Thyroid gland (tissue), 4 donors: ENCODE measurements around the gene PKHD1. TPM values are rescaled to one million over a fixed set of nuclear protein-coding genes. Genes with fewer than 3 reads are reported as not detected.

Experiments used
- DNase-seq, 2 donors: peaks; one replicate each; pipeline ENCODE4 v3.0.0-alpha.2; 2019
- H3K27ac ChIP-seq, 3 donors: fragments of 200-600 bp; sonication (generic); 1 replicate in 2 of 3; 2 replicates in 1 of 3; pipeline ENCODE4 v1.5.1; 2016 to 2019; ENCODE audit warnings: mild to moderate bottlenecking in 1 of 3, moderate library complexity in 1 of 3
- H3K27me3 ChIP-seq: fragments of 200-600 bp; sonication (generic); one replicate; pipeline ENCODE4 v1.5.1; 2019
- H3K36me3 ChIP-seq, 2 donors: fragments of 200-600 bp; sonication (generic); one replicate each; pipeline ENCODE4 v1.5.1; 2016 to 2019
- H3K4me1 ChIP-seq, 2 donors: fragments of 200-600 bp; sonication (generic); one replicate each; pipeline ENCODE4 v1.5.1; 2017 to 2019
- H3K4me3 ChIP-seq, 3 donors: fragments of 200-600 bp; sonication (generic); replicated peaks in 1 of 3; 1 replicate in 2 of 3; 2 replicates in 1 of 3; pipeline ENCODE4 v1.5.1; 2016; ENCODE audit warnings: mild to moderate bottlenecking in 1 of 3
- H3K9me3 ChIP-seq: fragments of 200-600 bp; sonication (generic); one replicate; pipeline ENCODE4 v1.5.1; 2017
- CTCF ChIP-seq, 6 experiments: fragments of 200-600 bp in 3 of 6; fragments of 450-650 bp in 3 of 6; sonication (generic) in 3 of 6; IDR thresholded peaks; one replicate each; pipeline ENCODE4 v1.5.1; 2016 to 2019; ENCODE audit warnings: antibody characterized with exemption in 6 of 6, mild to moderate bottlenecking in 2 of 6, inconsistent platforms in 1 of 6, moderate library complexity in 1 of 6
- POLR2A ChIP-seq, 2 donors: fragments of 450-650 bp; IDR thresholded peaks; one replicate each; pipeline ENCODE4 v1.6.1; 2017; ENCODE audit warnings: antibody characterized with exemption in 2 of 2, mild to moderate bottlenecking in 2 of 2, moderate library complexity in 1 of 2
- WGBS, 2 donors: methylation state at CpG; one replicate each; pipeline ENCODE4 v1.1.5; 2017; 5-methylcytosine and 5-hydroxymethylcytosine counted together
- intact Hi-C: fragments of 100-400 bp; cut with DNase I; formaldehyde crosslinking; loops from one replicate; pipeline ENCODE4 v1.15.1; 2023
- total RNA-seq, 4 donors: library from RNA; depleted of rRNA; stranded (reverse); fragments of >200 nt; gene quantifications; one replicate each; pipeline ENCODE4 v1.2.3, GENCODE V29; 2016

The PKHD1 gene
- total RNA-seq, 4 donors from 2014 or later = under 0.01 to 0.11 (median 0.07) TPM

DNA sequence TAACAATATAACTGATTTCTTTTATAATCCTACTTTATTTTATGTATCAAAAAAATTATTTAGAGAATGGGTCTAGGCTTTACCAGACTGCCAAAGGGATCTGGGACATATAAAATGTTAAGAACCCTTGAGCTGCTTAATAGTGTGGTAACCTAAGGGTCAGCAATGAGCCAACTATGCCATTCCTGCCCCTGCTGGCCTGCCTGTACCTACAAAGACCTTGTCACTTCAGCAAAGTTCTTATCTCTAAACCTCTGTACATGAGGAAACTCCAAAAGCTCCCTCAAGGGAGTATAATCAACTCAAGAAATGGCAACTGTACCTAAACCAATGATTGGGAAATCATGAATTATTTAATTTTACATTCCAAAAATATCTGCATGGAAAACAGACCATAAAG is 266.9 kb downstream of the PKHD1 start:
- no peak for DNase-seq
- Histone ChIP-seq H3K9me3 (no peaks in the 10 kb centered on the region), H3K4me3 (no peak overlapping the region), H3K27ac (no peak overlapping the region), H3K4me1 (no peaks in the 10 kb centered on the region), H3K36me3 (no peaks in the 10 kb centered on the region), H3K27me3 (no peaks in the 10 kb centered on the region)
- intact Hi-C loops = no loop called here
- TF ChIP-seq POLR2A (IDR thresholded peaks at IDR 0.05) = no peak
- TF ChIP-seq CTCF (IDR thresholded peaks at IDR 0.05) = no peak

- Histone ChIP-seq H3K9me3 (no peaks in the 10 kb centered on the region), H3K4me1 (no peaks in the 10 kb centered on the region), H3K27ac (no peak overlapping the region), H3K36me3 (no peaks in the 10 kb centered on the region), H3K27me3 (no peaks in the 10 kb centered on the region), H3K4me3 (no peak overlapping the region)
- intact Hi-C loops = no loop called here
- TF ChIP-seq CTCF (IDR thresholded peaks at IDR 0.05) (no peak), POLR2A (IDR thresholded peaks at IDR 0.05) (no peak)
- no peak for DNase-seq
- WGBS, 2 donors = 59 to 60% methylated on average over 6 of the region's 6 CpGs
These were observed 268.8 kb downstream of the PKHD1 start for GRCh38 chr6:51818520-51819022.

- DNase-seq = no peak
- 66% methylated on average over 7 of the region's 7 CpGs for WGBS, 2 donors
- H3K27me3 ChIP-seq = no peaks in the 10 kb centered on the region
- intact Hi-C loops = no loop called here
- H3K9me3 ChIP-seq = no peaks in the 10 kb centered on the region
- H3K36me3 ChIP-seq = no peaks in the 10 kb centered on the region
- H3K4me1 ChIP-seq = no peaks in the 10 kb centered on the region
- no peak overlapping the region for H3K27ac ChIP-seq
- H3K4me3 ChIP-seq = no peak overlapping the region
- TF ChIP-seq CTCF (IDR thresholded peaks at IDR 0.05) = no peak
- TF ChIP-seq POLR2A (IDR thresholded peaks at IDR 0.05) = no peak
These were observed 269.6 kb downstream of the PKHD1 start for GRCh38 chr6:51817832-51818231.

- Histone ChIP-seq H3K4me1 (no peaks in the 10 kb centered on the region), H3K27me3 (no peaks in the 10 kb centered on the region), H3K9me3 (peaks cover 4% of the 10 kb centered on the region), H3K27ac (no peak overlapping the region), H3K4me3 (no peak overlapping the region), H3K36me3 (no peaks in the 10 kb centered on the region)
- intact Hi-C loops = no loop called here
- TF ChIP-seq POLR2A (IDR thresholded peaks at IDR 0.05) = no peak
- TF ChIP-seq CTCF (IDR thresholded peaks at IDR 0.05) = no peak
- no peak for DNase-seq
- WGBS, 2 donors = 14 to 21% methylated on average over 1 of the region's 1 CpG
These were observed 273.0 kb downstream of the PKHD1 start for GRCh38 chr6:51814418-51814817.

- TF ChIP-seq CTCF (IDR thresholded peaks at IDR 0.05) (no peak), POLR2A (IDR thresholded peaks at IDR 0.05) (no peak)
- DNase-seq = no peak
- 24 to 50% methylated on average over 1 of the region's 1 CpG for WGBS, 2 donors
- H3K4me1 ChIP-seq = no peaks in the 10 kb centered on the region
- H3K27me3 ChIP-seq = no peaks in the 10 kb centered on the region
- peaks cover 4% of the 10 kb centered on the region for H3K9me3 ChIP-seq
- no peak overlapping the region for H3K4me3 ChIP-seq
- H3K27ac ChIP-seq = no peak overlapping the region
- no peaks in the 10 kb centered on the region for H3K36me3 ChIP-seq
- intact Hi-C loops = no loop called here
These were observed 273.5 kb downstream of the PKHD1 start for GRCh38 chr6:51813904-51814303.
